H1 (cell line): ENCODE results near the gene ANKMY2. TPM values are rescaled to one million over a fixed set of nuclear protein-coding genes. Genes with fewer than 3 reads are reported as not detected.

Source experiments
- CTCF ChIA-PET: fragments of 300-600 bp; sonication (Branson Sonifier 250); formaldehyde crosslinking; loops from one replicate; lab custom pipeline; 2021; ENCODE audit not compliant: partially characterized antibody; lab: Charles Lee
- POLR2A ChIA-PET: fragments of 300-600 bp; sonication (Branson Sonifier 250); formaldehyde crosslinking; loops from one replicate; lab custom pipeline; 2021; ENCODE audit warnings: inconsistent platforms; ENCODE audit not compliant: partially characterized antibody; lab: Charles Lee
- DNase-seq, 2 experiments: peaks; one replicate each; pipeline versions ENCODE4 v3.0.0 to v3.0.0-alpha.2; 2010 to 2022; ENCODE audit warnings: low spot score in 2 of 2, low read depth in 1 of 2, mixed read lengths in 1 of 2
- FAIRE-seq: peaks from 2 replicates; lab custom pipeline; 2011; peaks lifted over from hg19 to GRCh38; lab: Jason Lieb, UNC
- H2AFZ ChIP-seq: 2 replicates; pipeline ENCODE4 v1.8.1; 2012; ENCODE audit warnings: low read length, inconsistent platforms
- H2AK5ac ChIP-seq: 2 replicates; pipeline ENCODE4 v1.6.1; 2013; ENCODE audit warnings: low read depth, low read length
- H2BK120ac ChIP-seq: replicated peaks from 2 replicates; pipeline ENCODE3; 2013; ENCODE audit warnings: low read depth, low read length, inconsistent platforms
- H2BK12ac ChIP-seq: 2 replicates; pipeline ENCODE4 v1.6.1; 2013; ENCODE audit warnings: low read depth, low read length
- H2BK15ac ChIP-seq: 2 replicates; pipeline ENCODE4 v1.6.1; 2013; ENCODE audit warnings: low read length
- H2BK20ac ChIP-seq: 2 replicates; pipeline ENCODE4 v1.6.1; 2013; ENCODE audit warnings: low read length
- H2BK5ac ChIP-seq: 2 replicates; pipeline ENCODE4 v1.6.1; 2013; ENCODE audit warnings: low read depth, low read length
- H3K14ac ChIP-seq: 2 replicates; pipeline ENCODE4 v1.6.1; 2013; ENCODE audit warnings: inconsistent platforms; ENCODE audit not compliant: insufficient read length
- H3K18ac ChIP-seq: 2 replicates; pipeline ENCODE4 v1.6.1; 2013; ENCODE audit warnings: low read length; ENCODE audit errors: extremely low read depth
- H3K23ac ChIP-seq: 2 replicates; pipeline ENCODE4 v1.6.1; 2013; ENCODE audit warnings: inconsistent platforms; ENCODE audit not compliant: insufficient read length
- H3K23me2 ChIP-seq: 2 replicates; pipeline ENCODE4 v1.6.1; 2013; ENCODE audit warnings: low read depth, low read length
- H3K27ac ChIP-seq: 2 replicates; pipeline ENCODE4 v1.6.1; 2011; ENCODE audit warnings: low read depth, low read length, inconsistent platforms
- H3K27me3 ChIP-seq, 4 experiments: replicated peaks in 1 of 4; 1 replicate in 1 of 4; 2 replicates in 3 of 4; pipeline versions ENCODE4 v1.6.1 to v1.8.1; 2011 to 2013; ENCODE audit warnings: low read length in 3 of 4, mild to moderate bottlenecking in 3 of 4, inconsistent platforms in 2 of 4, mixed read lengths in 2 of 4, moderate library complexity in 1 of 4; ENCODE audit not compliant: control insufficient read depth in 3 of 4, insufficient read depth in 3 of 4; ENCODE audit errors: extremely low read depth in 1 of 4
- H3K36me3 ChIP-seq, 4 experiments: 2 replicates each; pipeline versions ENCODE4 v1.6.1 to v1.8.1; 2011 to 2013; ENCODE audit warnings: mild to moderate bottlenecking in 4 of 4, low read length in 3 of 4, moderate library complexity in 2 of 4, control low read depth in 1 of 4, inconsistent platforms in 1 of 4; ENCODE audit not compliant: insufficient read depth in 4 of 4, control insufficient read depth in 2 of 4
- H3K4ac ChIP-seq: replicated peaks from 2 replicates; pipeline ENCODE3; 2013; ENCODE audit warnings: low read length, low read depth, mixed read lengths, inconsistent platforms; ENCODE audit not compliant: insufficient read length
- H3K4me1 ChIP-seq, 4 experiments: replicated peaks in 1 of 4; 1 replicate in 1 of 4; 2 replicates in 3 of 4; pipeline versions ENCODE4 v1.6.1 to v1.8.1; 2011 to 2013; ENCODE audit warnings: low read length in 3 of 4, inconsistent platforms in 2 of 4, mixed read lengths in 1 of 4; ENCODE audit not compliant: insufficient read depth in 4 of 4, control insufficient read depth in 3 of 4
- H3K4me2 ChIP-seq, 2 experiments: 2 replicates each; pipeline versions ENCODE4 v1.6.1 to v1.8.1; 2011 to 2013; ENCODE audit warnings: low read depth in 2 of 2, low read length in 2 of 2, control low read depth in 1 of 2, inconsistent platforms in 1 of 2, mild to moderate bottlenecking in 1 of 2; ENCODE audit not compliant: insufficient read depth in 1 of 2
- H3K4me3 ChIP-seq, 4 experiments: fragments of 200-600, 300-600 bp in 1 of 4; sonication (generic), shearing (Covaris generic), sonication (Bioruptor Twin) in 1 of 4; 2 replicates each; pipeline versions ENCODE4 v1.5.1 to v1.8.1; 2011 to 2016; ENCODE audit warnings: low read length in 4 of 4, low read depth in 3 of 4, control low read depth in 2 of 4, inconsistent platforms in 2 of 4, mild to moderate bottlenecking in 2 of 4, mixed read lengths in 1 of 4, moderate library complexity in 1 of 4; ENCODE audit not compliant: insufficient read depth in 2 of 4; ENCODE audit errors: extremely low read depth in 1 of 4
- H3K56ac ChIP-seq: replicated peaks from 2 replicates; pipeline ENCODE3; 2013; ENCODE audit warnings: low read depth, mild to moderate bottlenecking, mixed read lengths, low read length, inconsistent platforms; ENCODE audit not compliant: insufficient read length
- H3K79me1 ChIP-seq: 2 replicates; pipeline ENCODE4 v1.6.1; 2013; ENCODE audit warnings: low read depth, low read length, control low read depth
- H3K79me2 ChIP-seq, 2 experiments: 2 replicates each; pipeline versions ENCODE4 v1.6.1 to v1.8.1; 2012 to 2013; ENCODE audit warnings: low read length in 2 of 2, mild to moderate bottlenecking in 2 of 2, inconsistent platforms in 1 of 2; ENCODE audit not compliant: insufficient read depth in 2 of 2, control insufficient read depth in 1 of 2
- H3K9ac ChIP-seq, 4 experiments: replicated peaks in 1 of 4; 1 replicate in 1 of 4; 2 replicates in 3 of 4; pipeline versions ENCODE4 v1.6.1 to v1.8.1; 2011 to 2013; ENCODE audit warnings: low read depth in 3 of 4, low read length in 3 of 4, control low read depth in 2 of 4, mild to moderate bottlenecking in 2 of 4, moderate library complexity in 2 of 4, inconsistent platforms in 1 of 4; ENCODE audit errors: extremely low read depth in 1 of 4
- H3K9me3 ChIP-seq, 2 experiments: 2 replicates each; pipeline versions ENCODE4 v1.6.1 to v1.8.1; 2012 to 2013; ENCODE audit warnings: mild to moderate bottlenecking in 2 of 2, moderate library complexity in 2 of 2, control low read depth in 1 of 2, inconsistent platforms in 1 of 2, low read depth in 1 of 2, low read length in 1 of 2, mixed read lengths in 1 of 2; ENCODE audit not compliant: insufficient read depth in 2 of 2
- H4K20me1 ChIP-seq, 2 experiments: replicated peaks in 1 of 2; 2 replicates each; pipeline versions ENCODE3 to v1.8.1; 2011 to 2013; ENCODE audit warnings: inconsistent platforms in 2 of 2, low read length in 2 of 2, mild to moderate bottlenecking in 1 of 2; ENCODE audit not compliant: insufficient read depth in 2 of 2, control insufficient read depth in 1 of 2
- H4K5ac ChIP-seq: 2 replicates; pipeline ENCODE4 v1.6.1; 2013; ENCODE audit warnings: low read length, low read depth, mixed read lengths, inconsistent platforms; ENCODE audit not compliant: insufficient read length
- H4K8ac ChIP-seq: 2 replicates; pipeline ENCODE4 v1.8.0; 2013; ENCODE audit warnings: mild to moderate bottlenecking, moderate library complexity, low read length, inconsistent platforms; ENCODE audit not compliant: insufficient read depth; ENCODE audit errors: extremely low read depth
- H4K91ac ChIP-seq: replicated peaks from 2 replicates; pipeline ENCODE3; 2013; ENCODE audit warnings: low read length, mixed read lengths, inconsistent platforms; ENCODE audit not compliant: insufficient read length
- CEBPB ChIP-seq: IDR thresholded peaks from 2 replicates; pipeline ENCODE4 v1.6.1; 2012; ENCODE audit warnings: low read depth, low read length
- WGBS, 2 experiments: shearing (Covaris generic) in 1 of 2; methylation state at CpG; one replicate each; pipeline versions ENCODE4 v1.1.6 to v1.1.7; 2013 to 2015; ENCODE audit warnings: low lambda C conversion rate in 2 of 2, mixed read lengths in 2 of 2, inconsistent platforms in 1 of 2, low coverage in 1 of 2, missing lambda C conversion rate in 1 of 2; ENCODE audit not compliant: insufficient replicate concordance in 2 of 2, insufficient coverage in 1 of 2, insufficient read length in 1 of 2; ENCODE audit errors: extremely low coverage in 1 of 2, missing lambda C conversion rate in 1 of 2; 5-methylcytosine and 5-hydroxymethylcytosine counted together
- polyA plus RNA-seq, 7 experiments: library from polyadenylated mRNA; depleted of rRNA in 3 of 7; stranded (reverse) in 5 of 7; unstranded in 2 of 7; fragments of >200 nt in 5 of 7; fragments of 200-250 nt in 2 of 7; gene quantifications; 1 replicate in 5 of 7; 2 replicates in 1 of 7; 4 replicates in 1 of 7; pipeline versions ENCODE4 v1.2.1 to v1.2.3, GENCODE V29; 2011 to 2013; ENCODE audit warnings: missing spikeins in 2 of 7, mixed read lengths in 2 of 7
- total RNA-seq: library from RNA; stranded (reverse); fragmentation: NEBNext Ultra II Directional; extraction: Animal tissue kit (Norgen Biotek cat#: 25700); gene quantifications from 2 replicates; pipeline ENCODE4 v1.2.1, GENCODE V29; 2021

The ANKMY2 gene
- total and polyA plus RNA-seq, 2 of the 8 experiments (the other 6 are each of a cell fraction or from before 2014, with no cell fraction given): 5.2 to 9.3 TPM

DNA sequence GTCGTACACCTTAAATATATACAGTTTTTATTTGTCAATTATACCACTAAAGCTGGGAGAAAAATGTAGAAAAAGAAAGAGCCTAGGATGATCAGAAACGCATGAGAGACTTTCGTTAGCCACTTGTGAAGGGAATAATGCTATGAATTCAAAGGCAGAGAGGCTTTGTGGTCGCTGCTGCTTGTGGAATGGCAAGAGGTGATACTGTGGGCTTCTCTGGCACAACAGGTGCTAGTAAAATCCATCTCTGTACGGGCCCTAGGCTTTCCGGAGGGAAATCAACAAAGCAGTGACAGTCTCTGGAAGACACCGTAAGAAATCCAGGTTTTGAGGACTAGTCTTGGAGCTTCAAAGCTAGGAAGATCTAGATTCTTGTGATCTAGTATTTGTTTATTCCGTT is 66.3 kb downstream of the ANKMY2 start:
- WGBS, 2 experiments: 90% methylated on average over 8 of the region's 8 CpGs; no CpG with 5 or more reads in 1 of the 2 experiments
- H2BK5ac ChIP-seq: no peak overlapping the region
- no peak overlapping the region for H3K4me2 ChIP-seq
- FAIRE-seq (no peak), DNase-seq (no peak)
- H4K91ac ChIP-seq: no peak overlapping the region
- 0 out of 2 replicates have a peak, but pooled peaks cover 2% of the 10 kb centered on the region for H3K23me2 ChIP-seq
- H3K9ac ChIP-seq: no peak overlapping the region
- H3K4me1 ChIP-seq: no peaks in the 10 kb centered on the region
- H3K4me3 ChIP-seq: no peak overlapping the region
- POLR2A ChIA-PET: no interaction called here
- no peaks in the 10 kb centered on the region for H3K9me3 ChIP-seq
- no peaks in the 10 kb centered on the region for H3K36me3 ChIP-seq
- H3K18ac ChIP-seq: no peak overlapping the region
- no peaks in the 10 kb centered on the region for H3K79me1 ChIP-seq
- no peak overlapping the region for H3K23ac ChIP-seq
- H2BK12ac ChIP-seq: no peak overlapping the region
- no peaks in the 10 kb centered on the region for H3K27me3 ChIP-seq
- H4K5ac ChIP-seq: no peak overlapping the region
- no peaks in the 10 kb centered on the region for H4K20me1 ChIP-seq
- no peak for TF ChIP-seq CEBPB
- TF ChIP-seq, all 59 proteins: peak for 0
- H3K4ac ChIP-seq: no peak overlapping the region
- no peak overlapping the region for H2BK20ac ChIP-seq
- H2BK15ac ChIP-seq: no peak overlapping the region
- CTCF ChIA-PET: interaction anchor here (0.8 to 1.3 kb wide), 2 partner anchors 17 to 484 kb away, joined by 3 read pairs; no protein-coding TSS in a partner anchor
- H4K8ac ChIP-seq: no peak overlapping the region
- peak overlapping the region; percentile 79; the same call in 1 of the 2 replicates for H2AFZ ChIP-seq
- H2BK120ac ChIP-seq: no peak overlapping the region
- H2AK5ac ChIP-seq: no peak overlapping the region
- H3K79me2 ChIP-seq: no peaks in the 10 kb centered on the region
- no peak overlapping the region for H3K27ac ChIP-seq
- H3K56ac ChIP-seq: no peak overlapping the region
- H3K14ac ChIP-seq: no peak overlapping the region
